ENCODE data around the gene KATNA1.

Gene KATNA1

DNA sequence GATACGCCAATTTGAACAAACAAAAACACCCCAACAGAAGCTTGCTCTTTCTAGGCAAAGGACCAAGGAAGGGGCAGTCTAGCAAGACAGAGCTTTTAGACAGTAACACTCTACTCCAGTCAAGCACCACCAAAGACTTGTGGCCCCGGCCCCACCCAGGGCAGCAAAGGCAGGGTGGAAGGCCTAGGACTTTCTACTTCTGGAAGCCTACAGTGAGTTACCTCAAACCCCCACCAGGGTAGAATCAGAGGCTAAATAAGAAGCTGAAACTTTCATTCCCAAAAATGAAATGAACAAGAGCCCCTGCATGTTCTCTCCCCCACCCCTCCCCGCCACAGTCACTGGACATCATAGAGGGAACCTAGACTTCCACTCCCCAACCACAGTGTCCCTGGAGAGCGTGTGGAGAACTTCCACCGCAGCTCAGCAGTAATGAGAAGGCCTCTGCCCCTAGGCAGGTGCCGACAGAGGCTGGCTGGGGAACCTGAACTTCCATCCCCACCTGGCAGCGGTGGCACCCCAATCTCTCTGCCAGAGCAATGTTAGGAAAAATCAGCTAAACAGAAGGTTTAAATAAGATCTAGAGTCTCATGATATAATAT lies 40.0 kb downstream of the KATNA1 start:
- DNase-seq (ENCODE audit: low read depth) = no peak

- DNase-seq (ENCODE audit: low read depth) = no peak
Measured at GRCh38 chr6:149600508-149600907, 48.0 kb downstream of the KATNA1 start.

GRCh38 chr6:149593408-149593807 lies 55.1 kb downstream of the KATNA1 start:
- DNase-seq (ENCODE audit: low read depth) = no peak

DNA sequence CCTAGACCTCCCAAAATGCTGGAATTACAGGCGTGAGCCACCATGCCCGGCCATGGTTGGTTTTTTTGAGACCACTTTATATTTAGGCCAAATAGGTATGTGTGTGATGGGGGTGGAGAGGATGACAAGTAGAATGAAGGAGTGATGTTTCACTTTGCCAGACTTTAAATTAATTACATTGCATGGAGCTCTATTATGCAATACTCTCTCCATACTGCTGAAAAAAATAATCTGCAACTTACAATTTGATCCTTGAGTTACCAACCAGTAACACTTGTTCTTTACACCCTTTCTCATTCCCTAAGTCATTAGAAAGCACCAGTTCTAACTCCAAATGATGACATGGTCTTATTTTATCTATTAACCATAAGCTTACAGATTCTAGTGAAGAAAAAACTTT lies 55.5 kb downstream of the KATNA1 start:
- DNase-seq (ENCODE audit: low read depth) = no peak

DNA sequence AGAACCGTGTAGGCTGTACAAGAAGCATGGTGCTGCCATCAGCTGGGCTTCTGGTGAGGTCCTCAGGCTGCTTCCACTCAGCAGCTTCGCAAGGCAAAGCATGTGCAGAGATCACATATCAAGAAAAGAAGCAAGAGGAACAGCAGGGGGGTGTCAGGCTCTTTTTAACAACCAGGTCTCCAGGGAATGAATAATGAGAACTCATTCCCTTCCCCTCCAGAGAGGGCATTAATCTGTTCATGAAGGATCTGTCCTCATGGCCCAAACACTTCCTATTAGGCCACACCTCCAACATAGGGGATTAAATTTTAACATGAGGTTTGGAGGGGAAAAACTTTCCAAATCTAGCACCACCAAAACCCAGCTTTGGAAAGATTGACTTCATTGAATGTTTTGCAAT lies 62.4 kb downstream of the KATNA1 start:
- no peak for DNase-seq (ENCODE audit: low read depth)

GRCh38 chr6:149581349-149581748 lies 67.2 kb downstream of the KATNA1 start:
- no peak for DNase-seq (ENCODE audit: low read depth)

GRCh38 chr6:149580880-149581279 lies 67.6 kb downstream of the KATNA1 start:
- DNase-seq (ENCODE audit: low read depth) = no peak

- DNase-seq (ENCODE audit: low read depth) = no peak
Measured at GRCh38 chr6:149567945-149568585, 80.4 kb downstream of the KATNA1 start.

- DNase-seq (ENCODE audit: low read depth) = no peak
Measured at GRCh38 chr6:149567194-149567586, 81.3 kb downstream of the KATNA1 start.

GRCh38 chr6:149566410-149567193 lies 81.9 kb downstream of the KATNA1 start:
- no peak for DNase-seq (ENCODE audit: low read depth)

DNA sequence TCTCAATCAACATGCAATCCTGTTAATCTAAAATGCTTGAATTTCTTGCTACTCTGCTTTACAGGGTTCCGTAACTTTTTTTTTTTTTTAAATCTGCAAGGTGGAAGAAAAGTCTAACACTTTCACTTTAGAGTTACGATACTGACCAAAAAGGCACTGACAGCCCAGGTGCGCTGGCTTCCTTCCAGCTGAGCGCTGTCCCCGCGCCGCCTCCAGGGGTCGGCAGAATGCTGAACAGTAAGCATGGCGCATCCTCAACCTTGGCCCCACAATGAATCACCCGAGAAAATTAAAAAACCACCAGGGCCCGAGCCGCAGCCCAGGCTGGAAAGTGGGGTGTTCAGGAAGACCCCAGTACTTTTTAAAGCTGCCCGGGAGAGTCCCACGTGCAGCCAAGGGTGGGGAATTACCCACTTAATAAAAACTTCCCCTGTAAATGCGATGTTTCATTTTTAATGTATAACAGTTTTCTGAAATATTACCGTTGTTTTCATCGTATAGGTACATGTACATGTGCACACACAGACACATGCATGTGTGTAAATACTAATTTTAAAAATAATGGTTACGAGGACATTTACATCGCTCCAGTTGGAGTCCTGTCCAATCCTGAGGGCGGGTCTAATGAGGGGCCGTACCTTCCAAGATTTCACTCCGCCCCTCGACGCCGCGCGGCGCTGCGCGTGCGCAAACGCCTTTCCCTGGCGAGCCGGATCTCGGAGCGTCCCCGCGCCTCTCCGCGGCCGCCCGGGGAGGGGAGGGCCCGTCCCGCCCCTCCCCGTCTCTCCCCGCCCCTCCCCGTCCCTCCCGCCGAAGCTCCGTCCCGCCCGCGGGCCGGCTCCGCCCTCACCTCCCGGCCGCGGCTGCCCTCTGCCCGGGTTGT lies 82.7 kb downstream of the KATNA1 start, which contains the start of gene GINM1:
GINM1 (plus strand) TSS at position 849 of the 883 bp plus-strand sequence. CDS start 40 bp downstream, outside the sequence.
- peak; percentile 75 for DNase-seq (ENCODE audit: low read depth)

- no peak for DNase-seq (ENCODE audit: low read depth)
Measured at GRCh38 chr6:149563928-149564325, 84.6 kb downstream of the KATNA1 start.

GRCh38 chr6:149563203-149563927 lies 85.1 kb downstream of the KATNA1 start:
- no peak for DNase-seq (ENCODE audit: low read depth)

DNA sequence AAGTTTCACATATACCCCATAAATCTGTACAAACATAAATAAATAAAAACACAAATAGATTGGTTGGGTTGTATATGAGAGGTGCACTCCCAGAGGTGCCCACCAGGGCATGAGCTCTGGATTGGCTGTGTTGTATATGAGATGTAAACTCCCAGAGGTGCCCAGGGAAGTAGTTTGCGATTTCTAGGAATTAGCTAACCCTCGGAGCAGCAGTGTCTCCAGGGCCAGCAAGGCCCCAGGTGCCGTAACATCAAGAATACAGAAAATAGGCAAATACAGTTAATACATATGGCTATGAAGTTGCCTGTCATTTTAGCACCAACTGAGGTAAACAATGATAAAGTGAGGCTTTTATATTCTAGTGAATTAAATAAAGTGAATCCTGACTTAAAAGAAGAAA lies 87.8 kb downstream of the KATNA1 start:
- DNase-seq (ENCODE audit: low read depth) = no peak

DNA sequence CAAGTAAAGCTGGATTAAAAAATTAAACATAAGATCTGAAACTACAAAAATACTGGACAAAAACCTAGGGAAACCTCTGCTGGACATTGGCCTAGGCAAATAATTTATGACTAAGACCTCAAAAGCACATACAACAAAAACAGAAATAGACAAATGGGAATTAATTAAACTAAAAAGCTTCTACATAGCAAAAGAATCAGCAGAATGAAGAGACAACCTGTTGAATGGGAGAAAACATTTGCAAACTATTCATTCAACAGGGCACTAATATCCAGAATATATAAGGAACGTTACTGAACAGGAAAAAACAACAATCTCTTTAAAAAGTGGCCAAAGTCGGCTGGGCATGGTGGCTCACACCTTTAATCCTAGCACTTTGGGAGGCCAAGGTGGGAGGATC lies 89.1 kb downstream of the KATNA1 start:
- DNase-seq (ENCODE audit: low read depth) = no peak

DNA sequence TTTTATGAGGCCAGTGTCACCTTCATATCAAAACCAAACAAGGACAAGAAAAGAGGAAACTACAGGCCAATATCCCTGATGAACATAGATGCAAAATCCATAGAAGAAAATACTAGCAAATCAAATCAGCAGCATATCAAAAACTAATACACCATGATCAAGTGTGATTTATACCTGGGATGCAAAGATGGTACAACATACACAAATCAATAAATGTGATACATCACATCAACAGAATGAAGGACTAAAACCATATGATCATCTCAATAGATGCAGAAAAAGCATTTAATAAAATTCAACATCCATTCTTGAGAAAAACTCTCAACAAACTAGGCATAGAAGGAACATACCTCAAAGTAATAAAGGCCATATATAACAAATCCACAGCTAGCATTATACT lies 90.5 kb downstream of the KATNA1 start:
- DNase-seq (ENCODE audit: low read depth) = no peak

GRCh38 chr6:149551920-149552319 lies 96.6 kb downstream of the KATNA1 start:
- no peak for DNase-seq (ENCODE audit: low read depth)

DNA sequence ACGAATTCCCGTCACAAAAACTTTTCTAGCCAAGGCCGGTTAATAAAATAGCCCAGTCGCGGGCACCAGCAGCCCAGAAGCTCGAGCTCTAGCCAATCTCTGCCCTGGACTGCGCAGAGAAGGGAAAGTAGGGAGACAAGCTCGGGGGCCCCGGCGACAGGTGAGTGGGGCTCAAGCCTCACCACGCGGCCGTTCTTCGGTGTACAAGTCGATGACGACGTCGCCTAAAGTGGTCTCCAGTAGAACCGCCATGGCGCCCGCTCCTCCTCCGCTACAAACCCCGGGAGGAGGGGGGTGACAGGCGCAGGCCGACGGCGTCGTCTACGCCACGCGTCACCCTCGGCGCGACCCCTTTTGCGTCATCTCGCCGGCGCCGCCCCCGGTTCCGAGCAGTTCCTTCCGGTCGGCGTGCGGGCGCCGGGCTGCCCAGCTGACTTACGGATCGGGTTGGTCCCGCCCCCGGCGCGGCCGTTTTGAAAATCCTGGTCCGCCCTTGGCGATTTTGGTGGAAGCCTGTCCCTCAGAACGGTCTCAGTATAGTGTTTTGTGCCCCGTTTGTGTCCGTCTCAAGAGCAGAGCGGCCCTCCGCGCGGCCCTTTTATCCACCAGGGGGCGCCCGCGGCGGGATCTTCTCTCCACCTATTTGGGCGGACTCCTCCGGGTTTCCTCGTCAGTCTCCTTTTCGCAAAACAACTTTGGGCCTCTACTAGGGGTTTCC lies 102.6 kb downstream of the KATNA1 start, which contains the start of gene PPIL4:
PPIL4 (minus strand) TSS at position 290 of the 718 bp plus-strand sequence; CDS start at position 252, 38 bp downstream.
- peak; percentile 78 for DNase-seq (ENCODE audit: low read depth)

GRCh38 chr6:149545258-149545753 lies 103.2 kb downstream of the KATNA1 start:
- DNase-seq (ENCODE audit: low read depth) = no peak

Measured in CMK (cell line).